HG02571 (cell line): ENCODE measurements around the gene POU2F1.
A peak's percentile ranks its signal among the peaks of the same experiment; 100 is the strongest.
"Not testable (repeated sequence)": the region's sequence is repeated elsewhere in the genome, so short reads cannot be mapped to it uniquely, and the experiment has no call there.

Experiments used
- ATAC-seq: cut with Tn5 transposase; IDR thresholded peaks from one replicate; pipeline ENCODE4 v1.9.1; 2021; ENCODE audit warnings: mild to moderate bottlenecking, moderate library complexity; ENCODE audit not compliant: unreplicated experiment

Gene POU2F1

GRCh38 chr1:167305706-167306277 lies 85.1 kb downstream of the POU2F1 start:
- ATAC-seq = no peak

DNA sequence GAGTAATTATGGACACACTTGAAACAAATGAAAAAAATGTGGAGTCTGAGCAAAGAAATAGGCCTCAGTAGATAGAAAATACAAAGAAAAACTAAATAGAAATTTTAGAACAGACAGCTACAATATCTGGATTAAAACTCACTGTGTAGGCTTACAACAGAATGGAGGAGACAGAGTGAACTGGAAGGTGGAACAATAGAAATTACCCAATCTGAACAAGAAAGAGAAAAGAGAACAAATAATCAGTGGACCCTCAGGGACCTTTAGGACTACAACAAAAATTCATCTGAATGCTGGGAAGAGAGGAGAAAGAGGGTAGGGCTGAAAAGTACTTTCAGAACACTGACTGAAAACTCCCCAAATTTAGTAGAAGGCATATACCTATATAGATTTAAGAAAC lies 90.0 kb downstream of the POU2F1 start:
- ATAC-seq = no peak

DNA sequence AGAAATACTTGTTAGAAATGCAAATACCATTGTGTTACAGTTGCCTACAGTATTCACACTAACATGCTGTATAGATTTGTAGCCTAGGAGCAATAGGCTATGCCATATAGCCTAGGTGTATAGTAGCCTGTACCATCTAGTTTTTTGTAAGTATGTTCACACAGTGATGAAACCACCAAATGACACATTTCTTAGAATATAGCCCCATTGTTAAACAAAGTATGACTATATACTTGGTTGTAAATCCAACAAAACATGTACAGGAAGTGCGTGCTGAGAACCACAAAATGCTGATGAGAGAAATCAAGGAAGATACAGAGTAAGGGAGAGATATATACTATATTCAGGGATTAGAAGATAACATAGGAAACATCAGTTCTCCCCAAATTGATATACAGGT lies 92.2 kb downstream of the POU2F1 start:
- no peak for ATAC-seq

- ATAC-seq = no peak
These were observed 94.0 kb downstream of the POU2F1 start for GRCh38 chr1:167314671-167315070.

- no peak for ATAC-seq
These were observed 96.8 kb downstream of the POU2F1 start for GRCh38 chr1:167317463-167317862.

- ATAC-seq = not testable (repeated sequence)
These were observed 98.5 kb downstream of the POU2F1 start for GRCh38 chr1:167319206-167319605.

DNA sequence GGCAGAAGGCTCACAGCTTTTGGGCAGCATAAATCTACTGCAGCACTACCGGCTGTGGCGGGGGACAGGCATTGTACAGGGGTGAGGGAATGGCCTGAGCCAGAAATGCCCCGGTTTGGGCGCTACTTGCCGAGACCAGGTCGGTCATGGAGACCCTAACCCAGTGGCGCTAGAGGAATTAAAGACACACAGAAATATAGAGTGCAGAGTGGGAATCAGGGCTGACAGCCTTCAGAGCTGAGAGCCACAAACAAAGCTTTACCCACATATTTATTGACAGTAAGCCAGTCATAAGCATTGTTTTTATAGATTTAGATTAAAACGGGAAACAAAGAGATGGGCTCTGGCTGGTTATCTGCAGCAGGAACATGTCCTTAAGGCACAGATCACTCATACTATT lies 101.8 kb downstream of the POU2F1 start:
- ATAC-seq = no peak

DNA sequence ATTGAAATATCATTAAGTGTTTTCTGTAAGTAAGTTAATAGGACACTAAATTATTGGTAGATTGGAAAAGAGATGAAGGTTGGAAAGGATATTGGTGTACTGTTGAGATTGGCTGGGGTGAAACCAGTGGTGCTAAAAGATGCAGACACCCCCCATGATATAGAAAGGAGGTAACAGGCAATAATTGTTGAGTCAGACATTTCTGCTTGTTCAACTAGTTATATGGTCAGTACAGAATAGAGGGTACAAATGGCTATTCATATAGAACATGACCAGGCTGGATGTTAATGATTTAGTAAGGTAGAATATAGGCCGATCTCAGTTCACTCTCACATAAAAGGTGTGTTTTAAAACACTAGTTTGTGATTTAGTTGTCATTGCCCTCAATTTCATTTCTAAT lies 104.5 kb downstream of the POU2F1 start:
- ATAC-seq = no peak

DNA sequence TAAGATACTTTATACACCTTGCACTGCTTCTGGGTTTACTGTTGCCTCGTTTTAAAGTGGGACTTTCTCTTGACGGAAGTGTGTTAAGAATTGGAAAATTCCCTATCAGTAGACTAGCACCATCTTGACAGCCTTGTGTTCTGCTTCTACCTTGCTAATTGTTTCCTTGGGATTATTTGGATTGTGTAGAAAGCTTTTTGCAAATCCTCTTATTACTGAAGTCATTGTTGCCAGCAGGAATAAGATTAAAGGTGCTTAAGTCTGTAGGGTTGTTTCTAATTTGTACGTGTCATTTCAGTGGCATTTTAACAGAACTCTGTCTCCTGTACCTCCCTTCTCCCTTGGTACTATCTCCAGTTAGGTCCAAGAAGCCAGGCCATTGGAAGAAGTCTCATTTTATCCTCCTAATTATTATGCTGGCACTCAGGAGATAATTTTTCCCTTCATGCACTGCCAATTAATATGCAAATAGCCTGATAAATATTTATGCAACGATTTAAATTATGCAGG lies 107.7 kb downstream of the POU2F1 start:
- ATAC-seq = no peak

- peak; percentile 68 for ATAC-seq
These were observed 108.3 kb downstream of the POU2F1 start for GRCh38 chr1:167328816-167329483.

DNA sequence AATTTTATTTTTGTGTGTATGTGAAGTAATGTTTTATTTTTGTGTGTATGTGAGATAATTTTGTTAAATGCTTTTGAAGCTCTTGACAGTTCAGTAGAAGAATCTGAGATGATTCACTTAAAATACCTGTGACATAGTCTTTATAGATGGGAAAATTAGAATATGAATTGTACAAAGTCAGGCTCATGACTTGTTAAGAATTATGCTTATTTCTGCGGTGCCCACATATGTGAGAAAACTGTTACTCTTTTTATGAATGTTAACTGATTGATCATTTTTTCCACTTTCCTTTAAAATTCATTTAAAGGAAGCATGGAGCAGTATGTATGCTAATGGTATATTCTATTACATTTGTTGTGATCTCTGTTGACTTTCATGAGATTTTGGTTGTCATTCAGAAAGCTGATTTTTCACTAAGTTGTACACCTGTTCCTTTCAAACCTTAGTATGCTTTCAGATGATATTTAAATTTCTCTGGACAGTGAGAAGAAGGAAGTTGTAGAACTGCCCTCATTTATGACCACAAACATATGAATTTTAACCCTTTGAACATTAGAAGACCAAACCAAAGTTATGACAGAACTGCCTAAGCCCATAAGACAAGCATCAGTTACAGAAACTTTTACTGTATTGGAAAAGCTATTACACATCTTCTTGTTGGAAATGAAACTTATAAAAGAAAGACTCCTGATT lies 110.1 kb downstream of the POU2F1 start:
- peak; percentile 41 for ATAC-seq

- ATAC-seq = no peak
These were observed 111.0 kb downstream of the POU2F1 start for GRCh38 chr1:167331650-167332049.

GRCh38 chr1:167332503-167332902 lies 111.8 kb downstream of the POU2F1 start:
- no peak for ATAC-seq

GRCh38 chr1:167333124-167333523 lies 112.4 kb downstream of the POU2F1 start:
- no peak for ATAC-seq

GRCh38 chr1:167333703-167334102 lies 113.0 kb downstream of the POU2F1 start:
- ATAC-seq = no peak

DNA sequence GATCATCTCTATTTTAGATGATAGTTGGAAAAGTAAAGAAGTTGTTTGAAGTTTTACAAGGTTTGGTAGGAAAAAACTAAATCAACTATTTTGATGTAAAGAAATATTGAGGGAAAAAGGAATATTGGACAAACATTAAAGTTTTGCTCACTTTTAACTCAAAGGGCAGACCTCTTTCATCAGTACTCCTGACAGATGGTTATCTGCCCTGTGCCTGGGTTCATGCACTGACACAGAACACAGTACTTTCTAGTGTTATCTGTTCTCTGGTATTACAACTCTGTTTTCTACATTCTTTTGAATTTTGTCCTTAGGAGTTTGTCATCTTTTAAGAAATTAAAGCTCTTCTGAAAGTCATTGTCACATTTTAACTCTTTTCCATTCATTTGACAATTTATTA lies 118.7 kb downstream of the POU2F1 start:
- no peak for ATAC-seq

DNA sequence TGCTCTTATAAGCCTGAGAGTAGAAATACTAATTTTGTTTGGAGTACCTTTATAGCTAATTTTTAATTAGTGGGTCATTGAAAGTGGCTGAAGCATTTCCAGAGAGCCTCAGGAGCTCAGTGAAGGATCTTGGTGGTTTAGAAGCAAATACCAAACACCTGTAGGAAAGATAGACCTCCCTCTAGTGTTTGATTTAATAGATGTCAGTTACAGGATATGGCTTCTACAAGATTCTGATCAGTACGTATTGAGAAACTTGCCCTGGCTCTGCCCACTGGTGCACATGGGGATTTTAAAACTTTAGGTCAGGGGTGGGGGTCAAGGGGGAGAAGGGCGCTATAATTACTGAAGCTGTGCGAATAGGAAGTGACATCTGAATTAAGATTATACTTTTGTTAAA lies 122.2 kb downstream of the POU2F1 start:
- no peak for ATAC-seq

DNA sequence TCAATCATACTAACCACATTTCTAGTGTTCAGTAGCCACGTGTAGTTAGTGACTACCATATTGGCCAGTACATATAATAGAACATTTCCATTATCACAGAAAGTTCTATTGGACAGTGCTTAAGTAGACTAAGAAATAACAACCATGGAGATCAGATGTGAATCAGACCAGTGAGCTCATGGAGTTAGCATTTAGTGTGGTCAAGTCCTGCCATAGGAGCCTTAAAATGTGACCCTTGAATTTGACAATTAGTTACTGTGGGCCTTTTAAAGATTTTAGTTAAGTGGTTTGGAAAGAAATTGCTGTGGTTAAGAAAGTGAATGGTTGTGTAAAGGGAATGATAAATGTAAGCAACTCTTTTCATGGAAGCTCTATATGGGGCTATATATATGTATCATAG lies 123.4 kb downstream of the POU2F1 start:
- ATAC-seq = no peak

DNA sequence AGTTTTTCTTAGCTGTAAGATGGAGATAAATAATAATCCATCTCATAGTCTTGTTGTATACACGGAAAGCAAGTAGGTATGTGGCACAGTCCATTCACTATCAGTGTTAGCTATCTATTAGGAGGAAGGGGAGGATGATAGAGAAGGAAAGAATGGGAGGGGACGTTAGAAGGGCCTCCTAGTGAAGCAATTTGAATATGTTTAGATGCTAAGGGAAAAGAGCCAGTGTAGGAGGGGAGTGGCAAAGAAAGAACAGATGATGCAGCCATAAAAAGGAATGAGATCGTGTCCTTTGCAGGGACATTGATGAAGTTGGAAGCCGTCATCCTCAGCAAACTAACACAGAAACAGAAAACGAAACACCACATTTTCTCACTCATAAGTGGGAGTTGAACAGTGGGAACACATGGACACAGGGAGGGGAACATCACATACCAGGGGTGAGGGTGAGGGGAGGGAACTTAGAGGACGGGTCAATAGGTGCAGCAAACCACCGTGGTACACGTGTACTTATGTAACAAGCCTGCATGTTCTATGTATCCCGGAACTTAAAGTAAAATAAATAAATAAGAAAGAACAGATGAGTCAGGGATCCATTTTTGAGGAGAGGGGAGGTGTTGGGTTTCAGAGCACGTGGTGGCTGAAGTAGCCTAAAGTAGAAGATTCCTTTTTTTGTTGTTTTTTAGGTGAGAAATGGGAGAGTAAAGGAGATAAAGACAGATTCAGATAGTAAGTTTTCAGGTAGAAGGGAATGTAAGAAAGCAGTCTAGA lies 124.1 kb downstream of the POU2F1 start:
- ATAC-seq = no peak

GRCh38 chr1:167345386-167345733 lies 124.7 kb downstream of the POU2F1 start:
- no peak for ATAC-seq

DNA sequence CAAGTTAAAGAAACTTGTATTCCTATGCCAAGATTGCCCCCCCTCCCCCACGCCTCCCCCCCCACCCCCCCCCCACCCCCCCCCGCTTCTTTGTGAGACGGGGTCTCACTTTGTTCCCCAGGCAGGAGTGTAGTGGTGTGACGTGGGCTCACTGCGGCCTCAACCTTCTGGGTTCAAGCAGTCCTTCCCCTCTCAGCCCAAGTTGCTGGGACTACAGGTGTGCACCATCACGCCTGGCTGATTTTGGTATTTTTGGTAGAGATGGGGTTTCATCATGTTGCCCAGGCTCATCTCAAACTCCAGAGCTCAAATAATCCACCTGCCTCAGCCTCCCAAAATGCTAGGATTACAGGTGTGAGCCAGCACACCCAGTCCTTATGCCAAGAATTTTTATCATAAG lies 136.6 kb downstream of the POU2F1 start:
- ATAC-seq = no peak

GRCh38 chr1:167359295-167359694 lies 138.6 kb downstream of the POU2F1 start:
- ATAC-seq = no peak
